Stimulated activated naive CD4-positive, alpha-beta T cell (primary cell): ENCODE results near the gene RALY.
A peak's percentile ranks its signal among the peaks of the same experiment; 100 is the strongest.

Source experiments
- DNase-seq, 6 experiments: peaks; one replicate each; lab custom pipeline; 2025; lab: John Stamatoyannopoulos, UW

RALY gene

GRCh38 chr20:33986560-33987216 is 7.0 kb upstream of the RALY start:
- no peak for DNase-seq

DNA sequence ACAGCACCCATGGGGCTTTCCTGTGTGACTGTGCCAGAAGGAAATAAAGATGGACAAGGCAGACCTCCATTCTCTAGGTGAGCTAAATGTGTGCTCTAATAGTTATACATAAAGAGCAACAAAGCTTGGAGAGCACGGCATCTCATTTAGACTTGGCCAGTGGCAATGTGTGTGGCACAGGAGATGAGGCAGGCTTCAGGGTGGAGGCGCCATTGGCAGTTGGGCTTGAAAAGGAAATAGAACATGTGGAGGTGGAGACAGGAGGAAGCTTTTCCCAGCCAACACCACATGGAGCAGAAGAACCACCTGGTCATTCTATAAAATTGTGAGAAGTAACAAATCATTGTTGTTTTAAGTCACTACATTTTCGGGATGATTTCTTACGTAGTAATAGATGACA is 3.6 kb upstream of the RALY start:
- no peak for DNase-seq

GRCh38 chr20:33991502-33991901 is 2.2 kb upstream of the RALY start:
- DNase-seq = no peak

DNA sequence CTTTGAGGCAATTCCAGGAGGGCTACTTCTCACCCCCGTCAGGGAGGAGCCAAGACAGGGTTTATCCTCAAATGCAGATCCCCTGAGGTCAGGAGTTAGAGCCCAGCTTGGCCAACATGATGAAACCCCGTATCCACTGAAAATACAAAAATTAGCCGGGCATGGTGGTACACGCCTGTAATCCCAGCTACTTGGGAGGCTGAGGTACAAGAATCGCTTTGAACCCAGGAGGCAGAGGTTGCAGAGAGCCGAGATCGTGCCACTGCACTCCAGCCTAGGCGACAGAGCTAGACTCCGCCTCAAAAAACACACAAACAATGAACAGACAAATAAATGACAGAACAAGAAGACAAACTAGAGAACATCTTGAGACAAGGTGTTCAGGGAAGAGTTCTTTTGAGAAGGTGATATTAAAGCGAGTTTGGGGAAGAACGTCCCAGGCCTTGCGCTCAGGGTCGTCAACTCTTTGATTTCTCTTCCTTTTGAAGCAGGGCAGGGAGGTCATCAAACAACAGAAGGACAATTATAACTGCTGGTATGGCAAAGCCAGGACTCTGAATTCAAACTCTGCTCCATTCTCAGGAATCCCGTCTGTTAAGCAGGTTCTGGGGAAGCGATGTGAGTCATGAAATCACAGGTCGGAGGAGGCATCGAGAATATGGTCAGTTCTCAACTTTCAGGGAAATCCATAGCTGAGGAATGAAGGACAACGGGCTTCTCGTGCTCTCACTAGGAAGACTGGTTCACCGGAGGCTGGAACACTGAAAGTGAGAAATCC is 1.4 kb upstream of the RALY start:
- DNase-seq = peak in 1 of 6 experiments; percentile 42

- peak; percentile 99 to 100 (median 100) for DNase-seq
Observed at GRCh38 chr20:33992923-33993575, 662 bp upstream of the RALY start.

DNA sequence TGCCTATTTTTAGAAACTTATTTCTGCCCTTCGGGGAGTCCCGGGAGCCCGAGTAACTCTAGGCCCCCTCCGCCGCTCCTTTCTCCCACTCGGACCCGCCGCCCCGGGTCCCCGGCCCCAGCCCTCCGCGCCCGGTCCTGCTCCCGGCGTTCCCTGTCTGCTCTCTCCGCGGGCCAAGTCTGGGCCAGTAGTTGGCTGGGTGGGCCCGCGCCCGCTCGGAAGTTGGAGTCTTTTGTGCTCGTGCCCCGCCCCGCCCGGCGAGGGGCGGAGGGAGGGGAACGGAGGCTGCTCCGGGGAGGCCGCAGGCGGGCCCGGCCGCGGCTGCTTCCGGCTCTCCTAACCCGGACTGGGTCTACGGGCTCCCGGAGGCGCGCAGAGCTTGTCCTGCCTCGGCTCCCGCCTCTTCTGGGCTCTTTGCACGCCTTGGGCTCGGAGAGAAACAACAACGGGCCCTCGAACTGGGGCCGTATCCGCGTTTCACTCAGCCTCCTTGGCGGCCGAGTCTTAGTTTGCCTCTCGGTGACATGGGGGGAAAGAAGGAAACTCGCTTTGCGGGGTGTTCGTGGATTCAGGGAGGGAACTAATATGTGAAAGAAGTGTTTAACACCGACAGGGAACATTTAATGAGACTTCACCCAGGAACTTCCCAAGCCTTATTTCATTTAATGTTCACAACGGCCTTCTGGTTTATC is 657 bp downstream of the RALY start:
- peak; percentile 60 to 81 (median 74) for DNase-seq

GRCh38 chr20:33995053-33995831 is 1.5 kb downstream of the RALY start:
- no peak for DNase-seq

GRCh38 chr20:33999025-33999649 is 5.4 kb downstream of the RALY start:
- no peak for DNase-seq

DNA sequence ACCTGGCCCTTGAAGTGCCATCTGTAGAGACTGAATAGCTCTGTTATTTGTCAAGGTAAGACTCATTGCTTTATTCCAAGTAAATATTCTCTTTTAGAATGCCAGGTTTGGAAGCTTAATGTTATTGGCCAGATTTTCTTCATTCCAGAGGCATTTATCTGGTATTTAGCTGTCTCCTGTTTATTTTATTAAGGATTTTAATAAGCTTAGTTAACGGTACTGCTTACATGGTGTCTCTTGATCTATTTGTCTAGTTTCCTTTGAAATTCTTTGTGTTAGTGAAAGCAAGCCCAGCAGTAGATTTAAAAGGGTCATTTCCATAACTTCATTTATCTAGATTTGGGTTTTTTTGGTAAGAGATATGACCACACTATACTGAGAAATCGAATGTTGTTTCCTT is 7.7 kb downstream of the RALY start:
- DNase-seq = no peak

- DNase-seq = no peak
Observed at GRCh38 chr20:34004227-34004626, 10.5 kb downstream of the RALY start.

- DNase-seq = no peak
Observed at GRCh38 chr20:34004790-34005457, 11.2 kb downstream of the RALY start.

DNA sequence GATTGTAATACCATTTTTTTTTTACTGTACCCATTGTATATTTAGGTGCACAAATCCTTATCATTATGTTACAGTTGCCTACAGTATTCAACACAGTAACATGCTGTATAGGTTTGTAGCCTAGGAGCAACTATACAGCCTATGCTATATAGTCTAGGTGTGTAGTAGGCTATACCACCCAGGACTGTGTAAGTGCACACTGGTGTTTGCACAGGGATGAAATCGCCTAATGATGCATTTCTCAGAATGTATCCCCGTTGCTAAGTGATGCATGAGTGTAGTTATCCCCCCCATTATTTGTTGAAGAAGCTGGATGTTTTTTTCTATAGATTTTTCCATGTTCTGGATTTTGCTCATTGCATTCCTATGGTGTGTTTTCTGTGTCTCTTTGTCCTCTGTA is 12.9 kb downstream of the RALY start:
- no peak for DNase-seq

GRCh38 chr20:34008477-34008876 is 14.8 kb downstream of the RALY start:
- DNase-seq = no peak

DNA sequence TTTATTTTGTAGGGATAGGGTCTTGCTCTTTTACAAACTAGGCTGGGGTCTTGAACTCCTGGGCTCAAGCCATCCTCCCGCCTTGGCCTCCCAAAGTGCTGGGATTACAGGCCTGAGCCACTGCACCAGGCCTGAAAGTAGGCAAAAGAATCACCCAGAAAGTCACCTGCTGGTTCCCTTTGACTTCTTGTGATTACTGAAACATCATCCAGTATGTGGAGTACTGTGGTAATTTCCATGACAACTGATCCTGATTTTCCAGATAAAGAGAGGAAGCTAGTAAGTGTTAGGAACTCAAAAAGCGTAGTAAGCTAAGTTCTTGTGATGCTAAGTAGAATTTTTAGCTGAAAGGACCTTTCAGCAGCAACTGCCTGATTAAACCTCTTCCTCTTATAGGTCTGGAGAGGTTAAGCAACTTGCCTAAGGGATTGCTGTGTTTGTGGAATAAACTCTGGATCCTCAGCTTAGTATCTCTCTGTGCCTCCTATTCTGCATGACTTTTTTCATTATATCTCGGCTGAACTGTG is 16.8 kb downstream of the RALY start:
- no peak for DNase-seq

- DNase-seq = no peak
Observed at GRCh38 chr20:34011275-34011674, 17.6 kb downstream of the RALY start.

DNA sequence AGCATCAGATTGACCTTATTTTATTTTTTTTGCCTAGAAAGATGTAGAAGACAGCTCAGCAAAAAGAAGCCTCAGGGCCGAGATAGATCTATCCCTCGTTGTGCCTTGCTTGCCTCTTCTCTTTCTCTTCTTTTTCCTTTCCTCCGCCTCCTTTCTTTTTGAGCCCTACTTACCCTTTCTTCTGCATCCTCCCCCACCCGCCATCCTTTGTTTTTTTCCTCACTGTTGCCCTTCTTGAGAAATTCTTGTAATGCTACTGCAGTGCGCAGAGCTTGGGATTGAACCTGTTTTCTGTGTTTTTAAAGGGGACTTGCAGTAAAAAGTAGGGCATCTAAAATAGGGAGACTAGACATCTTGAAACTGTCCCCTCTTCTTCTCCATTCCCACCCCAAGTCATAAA is 18.6 kb downstream of the RALY start:
- no peak for DNase-seq

- DNase-seq = no peak
Observed at GRCh38 chr20:34012735-34013134, 19.0 kb downstream of the RALY start.

GRCh38 chr20:34013554-34013953 is 19.8 kb downstream of the RALY start:
- DNase-seq = no peak

- no peak for DNase-seq
Observed at GRCh38 chr20:34014878-34015277, 21.2 kb downstream of the RALY start.
